Measurements from ENCODE around the gene BACE2.
"Not testable (repeated sequence)": the region's sequence is repeated elsewhere in the genome, so short reads cannot be mapped to it uniquely, and the experiment has no call there.

Gene BACE2

DNA sequence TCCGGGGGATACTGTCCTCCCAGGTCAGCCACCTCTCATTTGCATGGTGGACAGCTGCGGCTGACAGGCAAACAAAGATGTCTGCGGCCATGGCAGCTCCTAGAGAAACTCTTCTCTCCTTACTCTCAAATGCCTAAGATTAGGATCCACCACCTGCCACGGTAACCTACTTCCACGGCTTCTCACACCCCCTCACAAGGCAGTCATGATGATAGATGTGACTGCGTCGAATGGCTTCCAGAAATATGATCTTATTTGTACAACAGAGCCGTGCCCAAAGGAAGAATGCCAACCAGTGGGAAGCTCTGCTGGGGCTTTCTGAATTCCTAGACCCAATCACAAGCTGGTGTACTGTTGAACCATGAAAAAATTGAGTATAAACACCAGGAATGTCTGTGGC, 73.4 kb downstream of the BACE2 start:
- Histone ChIP-seq H4K20me1 (ENCODE audit: low read depth, low read length) (no peaks in the 10 kb centered on the region), H3K9me3 (ENCODE audit: insufficient read depth, low read length) (no peaks in the 10 kb centered on the region), H2AFZ (ENCODE audit: low read depth, low read length, severe bottlenecking) (no peak overlapping the region), H3K36me3 (ENCODE audit: low read length) (no peaks in the 10 kb centered on the region), H3F3A (ENCODE audit: insufficient read depth) (no peaks in the 10 kb centered on the region), H3K79me2 (ENCODE audit: insufficient read depth, low read length) (no peaks in the 10 kb centered on the region), H3K9me2 (replicated peaks; ENCODE audit: insufficient read depth, low read length) (no peaks in the 10 kb centered on the region), H3K4me3 (ENCODE audit: insufficient read depth, low read length, poor library complexity, severe bottlenecking) (no peak overlapping the region), H3K4me2 (ENCODE audit: low read depth, low read length, poor library complexity, severe bottlenecking) (no peak overlapping the region), H3K27ac (ENCODE audit: low read depth, low read length) (no peak overlapping the region), H3K27me3 (ENCODE audit: low read length) (no peaks in the 10 kb centered on the region), H3K9ac (ENCODE audit: low read length) (no peak overlapping the region)
- no peak for TF ChIP-seq CTCF (IDR thresholded peaks at IDR 0.05; ENCODE audit: insufficient read depth, low read length, poor library complexity, severe bottlenecking)
- TF ChIP-seq EZH2phosphoT487 (conservative IDR thresholded peaks at IDR 0.05; ENCODE audit: low read length) = no peak

- Histone ChIP-seq H3F3A (ENCODE audit: insufficient read depth) (no peaks in the 10 kb centered on the region), H3K9me3 (ENCODE audit: insufficient read depth, low read length) (no peaks in the 10 kb centered on the region), H2AFZ (ENCODE audit: low read depth, low read length, severe bottlenecking) (no peak overlapping the region), H3K4me2 (ENCODE audit: low read depth, low read length, poor library complexity, severe bottlenecking) (no peak overlapping the region), H3K9ac (ENCODE audit: low read length) (no peak overlapping the region), H3K9me2 (replicated peaks; ENCODE audit: insufficient read depth, low read length) (no peaks in the 10 kb centered on the region), H3K27me3 (ENCODE audit: low read length) (no peaks in the 10 kb centered on the region), H3K36me3 (ENCODE audit: low read length) (no peaks in the 10 kb centered on the region), H4K20me1 (ENCODE audit: low read depth, low read length) (no peaks in the 10 kb centered on the region), H3K4me3 (ENCODE audit: insufficient read depth, low read length, poor library complexity, severe bottlenecking) (no peak overlapping the region), H3K79me2 (ENCODE audit: insufficient read depth, low read length) (no peaks in the 10 kb centered on the region), H3K27ac (ENCODE audit: low read depth, low read length) (no peak overlapping the region)
- TF ChIP-seq EZH2phosphoT487 (conservative IDR thresholded peaks at IDR 0.05; ENCODE audit: low read length) (no peak), CTCF (IDR thresholded peaks at IDR 0.05; ENCODE audit: insufficient read depth, low read length, poor library complexity, severe bottlenecking) (no peak)
These were observed 74.4 kb downstream of the BACE2 start for GRCh38 chr21:41242238-41242829.

GRCh38 chr21:41243107-41243506, 75.1 kb downstream of the BACE2 start:
- Histone ChIP-seq H3K79me2 (ENCODE audit: insufficient read depth, low read length) (no peaks in the 10 kb centered on the region), H3K9me3 (ENCODE audit: insufficient read depth, low read length) (no peaks in the 10 kb centered on the region), H3K36me3 (ENCODE audit: low read length) (no peaks in the 10 kb centered on the region), H3K27ac (ENCODE audit: low read depth, low read length) (no peak overlapping the region), H3K9me2 (replicated peaks; ENCODE audit: insufficient read depth, low read length) (no peaks in the 10 kb centered on the region), H4K20me1 (ENCODE audit: low read depth, low read length) (no peaks in the 10 kb centered on the region), H3K9ac (ENCODE audit: low read length) (no peak overlapping the region), H2AFZ (ENCODE audit: low read depth, low read length, severe bottlenecking) (no peak overlapping the region), H3K4me3 (ENCODE audit: insufficient read depth, low read length, poor library complexity, severe bottlenecking) (no peak overlapping the region), H3F3A (ENCODE audit: insufficient read depth) (no peaks in the 10 kb centered on the region), H3K27me3 (ENCODE audit: low read length) (no peaks in the 10 kb centered on the region), H3K4me2 (ENCODE audit: low read depth, low read length, poor library complexity, severe bottlenecking) (no peak overlapping the region)
- TF ChIP-seq CTCF (IDR thresholded peaks at IDR 0.05; ENCODE audit: insufficient read depth, low read length, poor library complexity, severe bottlenecking) (no peak), EZH2phosphoT487 (conservative IDR thresholded peaks at IDR 0.05; ENCODE audit: low read length) (no peak)

DNA sequence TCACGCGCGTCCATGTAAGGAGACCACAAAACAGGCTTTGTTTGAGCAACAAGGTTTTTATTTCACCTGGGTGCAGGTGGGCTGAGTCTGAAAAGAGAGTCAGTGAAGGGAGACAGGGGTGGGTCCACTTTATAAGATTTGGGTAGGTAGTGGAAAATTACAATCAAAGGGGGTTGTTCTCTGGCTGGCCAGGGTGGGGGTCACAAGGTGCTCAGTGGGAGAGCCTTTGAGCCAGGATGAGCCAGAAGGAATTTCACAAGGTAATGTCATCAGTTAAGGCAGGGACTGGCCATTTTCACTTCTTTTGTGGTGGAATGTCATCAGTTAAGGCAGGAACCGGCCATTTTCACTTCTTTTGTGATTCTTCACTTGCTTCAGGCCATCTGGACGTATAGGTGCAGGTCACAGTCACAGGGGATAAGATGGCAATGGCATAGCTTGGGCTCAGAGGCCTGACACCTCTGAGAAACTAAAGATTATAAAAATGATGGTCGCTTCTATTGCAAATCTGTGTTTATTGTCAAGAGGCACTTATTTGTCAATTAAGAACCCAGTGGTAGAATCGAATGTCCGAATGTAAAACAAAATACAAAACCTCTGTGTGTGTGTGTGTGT, 76.4 kb downstream of the BACE2 start:
- H2AFZ ChIP-seq (ENCODE audit: low read depth, low read length, severe bottlenecking); H3K9me3 ChIP-seq (ENCODE audit: insufficient read depth, low read length); H3K36me3 ChIP-seq (ENCODE audit: low read length); H3K4me2 ChIP-seq (ENCODE audit: low read depth, low read length, poor library complexity, severe bottlenecking); H3K4me3 ChIP-seq (ENCODE audit: insufficient read depth, low read length, poor library complexity, severe bottlenecking); H3K27me3 ChIP-seq (ENCODE audit: low read length); H4K20me1 ChIP-seq (ENCODE audit: low read depth, low read length); H3F3A ChIP-seq (ENCODE audit: insufficient read depth); H3K79me2 ChIP-seq (ENCODE audit: insufficient read depth, low read length); H3K9me2 ChIP-seq (replicated peaks; ENCODE audit: insufficient read depth, low read length); H3K27ac ChIP-seq (ENCODE audit: low read depth, low read length); H3K9ac ChIP-seq (ENCODE audit: low read length): not testable (repeated sequence)
